Posterior vena cava (tissue), 2 donors: ENCODE measurements around the gene TBC1D30. TPM values are rescaled to one million over a fixed set of nuclear protein-coding genes. Genes with fewer than 3 reads are reported as not detected.
A peak's percentile ranks its signal among the peaks of the same experiment; 100 is the strongest.
"Not testable (repeated sequence)": the region's sequence is repeated elsewhere in the genome, so short reads cannot be mapped to it uniquely, and the experiment has no call there.

Source experiments
- DNase-seq: peaks from one replicate; pipeline ENCODE4 v3.0.0-alpha.2; 2020; ENCODE audit warnings: low spot score
- intact Hi-C, 2 donors: fragments of 100-400 bp; cut with DNase I; formaldehyde crosslinking; loops; one replicate each; pipeline versions ENCODE4 v1.14.1 to v1.14.2; 2022 to 2023
- long read RNA-seq, 2 donors: library from polyadenylated mRNA; unstranded; transcript quantifications; one replicate each; pipeline ENCODE4 v2.0.0, GENCODE V29; 2020 to 2021
- total RNA-seq, 2 donors: library from RNA; stranded (reverse); fragmentation: NEBNext Ultra II Directional; extraction: Animal tissue kit (Norgen Biotek cat#: 25700); gene quantifications; one replicate each; pipeline ENCODE4 v1.2.1, GENCODE V29; 2021
- donor health status: DM: yes; HTN: yes; CAD: no.
- donor health status: DM: yes; HTN: yes; CAD: no.

The TBC1D30 gene
- total RNA-seq, result 1 to 10 TPM in 1 of 2 donors, under 1 TPM in 1; 0.60 to 3.7 TPM
- long read RNA-seq, donor 1, partial matches to known transcripts, result 0 of 1 reads
- long read RNA-seq, donor 1, other reads (novel, unspliced or antisense), result 1 of 1 reads
- long read RNA-seq, donor 2, result 0 reads

GRCh38 chr12:64824500-64825142, at the start of gene TBC1D30:
Gene TBC1D30 (plus strand): TSS chr12:64824647. CDS start chr12:64824880, 233 bp downstream.
- intact Hi-C loops, result no loop called here
- no peak for DNase-seq

- intact Hi-C loops, DNase-seq: not testable (repeated sequence)
These were observed 49.2 kb upstream of the TBC1D30 start for GRCh38 chr12:64775147-64775736.

- no peak for DNase-seq
- intact Hi-C loops, result no loop called here
These were observed 45.0 kb upstream of the TBC1D30 start for GRCh38 chr12:64779354-64779974.

- intact Hi-C loops, result no loop called here
These were observed 44.3 kb upstream of the TBC1D30 start for GRCh38 chr12:64780132-64780530.

GRCh38 chr12:64780531-64781279, 43.7 kb upstream of the TBC1D30 start:
- peak; percentile 84 for DNase-seq
- intact Hi-C loops, result no loop called here

More at GRCh38 chr12:64780132-64780530, 44.3 kb upstream of the TBC1D30 start:
- DNase-seq, result no peak

GRCh38 chr12:64781280-64782190, 42.9 kb upstream of the TBC1D30 start:
- peak; percentile 50 for DNase-seq
- intact Hi-C loops, result no loop called here

- no peak for DNase-seq
- intact Hi-C loops, result no loop called here
These were observed 42.1 kb upstream of the TBC1D30 start for GRCh38 chr12:64782191-64782876.

- intact Hi-C loops, result no loop called here
These were observed 38.6 kb upstream of the TBC1D30 start for GRCh38 chr12:64785838-64786237.

GRCh38 chr12:64790166-64790565, 34.3 kb upstream of the TBC1D30 start:
- intact Hi-C loops, result no loop called here
- no peak for DNase-seq

More at GRCh38 chr12:64785838-64786237, 38.6 kb upstream of the TBC1D30 start:
- no peak for DNase-seq

- intact Hi-C loops, result no loop called here
- DNase-seq, result no peak
These were observed 33.4 kb upstream of the TBC1D30 start for GRCh38 chr12:64791036-64791435.

- no peak for DNase-seq
- intact Hi-C loops, result no loop called here
These were observed 32.3 kb upstream of the TBC1D30 start for GRCh38 chr12:64792128-64792527.

- no peak for DNase-seq
- intact Hi-C loops, result no loop called here
These were observed 30.8 kb upstream of the TBC1D30 start for GRCh38 chr12:64793610-64794009.

GRCh38 chr12:64794305-64794704, 30.1 kb upstream of the TBC1D30 start:
- no peak for DNase-seq
- intact Hi-C loops, result no loop called here

GRCh38 chr12:64796205-64796845, 28.1 kb upstream of the TBC1D30 start:
- intact Hi-C loops, result no loop called here
- DNase-seq, result no peak

GRCh38 chr12:64797156-64797555, 27.3 kb upstream of the TBC1D30 start:
- DNase-seq, result no peak
- intact Hi-C loops, result no loop called here

GRCh38 chr12:64798165-64798564, 26.3 kb upstream of the TBC1D30 start:
- intact Hi-C loops, result no loop called here

GRCh38 chr12:64800640-64801039, 23.8 kb upstream of the TBC1D30 start:
- no peak for DNase-seq
- intact Hi-C loops, result no loop called here

More at GRCh38 chr12:64798165-64798564, 26.3 kb upstream of the TBC1D30 start:
- no peak for DNase-seq

- no peak for DNase-seq
- intact Hi-C loops, result no loop called here
These were observed 23.1 kb upstream of the TBC1D30 start for GRCh38 chr12:64801381-64801780.
